A549 (cell line): ENCODE measurements around the gene RTN4. TPM values are rescaled to one million over a fixed set of nuclear protein-coding genes. Genes with fewer than 3 reads are reported as not detected.
"Not testable (repeated sequence)": the region's sequence is repeated elsewhere in the genome, so short reads cannot be mapped to it uniquely, and the experiment has no call there.

ENCODE experiments used
- ATAC-seq, 2 experiments: fragments of 200-7000 bp in 1 of 2; fragments of >200 bp in 1 of 2; cut with Nextera tagmentation in 1 of 2; cut with Tn5 transposase in 1 of 2; 3 replicates each; pipeline versions ENCODE4 v1.8.0 to v1.9.1; 2018 to 2020; ENCODE audit warnings: mild to moderate bottlenecking in 1 of 2, moderate library complexity in 1 of 2
- CTCF ChIA-PET: fragments of 300-600 bp; sonication (Branson Sonifier 250); formaldehyde crosslinking; extraction: SDS; loops from one replicate; lab custom pipeline; 2021; ENCODE audit warnings: antibody characterized with exemption, inconsistent platforms; lab: Yijun Ruan, JAX
- POLR2A ChIA-PET: fragments of 350-600 bp; formaldehyde crosslinking; extraction: SDS; loops from one replicate; lab custom pipeline; 2021; ENCODE audit warnings: antibody characterized with exemption, inconsistent platforms; lab: Yijun Ruan, JAX
- DNase-seq, 2 experiments: peaks; one replicate each; pipeline versions ENCODE4 v3.0.0 to v3.0.0-alpha.2; 2011 to 2016; ENCODE audit warnings: low read depth in 1 of 2, low spot score in 1 of 2
- FAIRE-seq: peaks from 2 replicates; lab custom pipeline; 2011; peaks lifted over from hg19 to GRCh38; lab: Jason Lieb, UNC
- H3K27ac ChIP-seq, 2 experiments: fragments of >200 bp; sonication (Bioruptor Twin); formaldehyde crosslinking; 3 replicates each; pipeline ENCODE4 v1.5.1; 2016 to 2017
- H3K4me1 ChIP-seq: fragments of >200 bp; sonication (Bioruptor Twin); formaldehyde crosslinking; 3 replicates; pipeline ENCODE4 v1.6.1; 2016
- H3K4me2 ChIP-seq: fragments of >200 bp; sonication (Bioruptor Twin); formaldehyde crosslinking; 3 replicates; pipeline ENCODE4 v1.6.1; 2016
- H3K4me3 ChIP-seq: fragments of >200 bp; sonication (Bioruptor Twin); formaldehyde crosslinking; 3 replicates; pipeline ENCODE4 v1.5.1; 2016
- H3K9me3 ChIP-seq: fragments of >200 bp; sonication (Bioruptor Twin); formaldehyde crosslinking; 3 replicates; pipeline ENCODE4 v1.6.1; 2016
- BHLHE40 ChIP-seq: IDR thresholded peaks from 2 replicates; pipeline ENCODE4 v1.6.1; 2012; ENCODE audit warnings: low read depth, low read length, inconsistent platforms
- CHD4 ChIP-seq: fragments of 200-600 bp; sonication (generic); IDR thresholded peaks from 2 replicates; pipeline ENCODE4 v1.6.1; 2016; ENCODE audit warnings: antibody characterized with exemption, mild to moderate bottlenecking, borderline replicate concordance
- EHMT2 ChIP-seq: fragments of 200-600 bp; sonication (generic); IDR thresholded peaks from 2 replicates; pipeline ENCODE4 v1.6.1; 2016; ENCODE audit warnings: antibody characterized with exemption, low read depth, mild to moderate bottlenecking, moderate library complexity
- FOSB ChIP-seq: fragments of 250-450 bp; sonication (Bioruptor Pico); IDR thresholded peaks from 2 replicates; pipeline ENCODE4 v1.5.0; 2020; ENCODE audit warnings: mild to moderate bottlenecking, moderate library complexity
- FOXS1 ChIP-seq: fragments of 250-450 bp; sonication (Bioruptor Pico); IDR thresholded peaks from 2 replicates; pipeline ENCODE4 v1.5.0; 2020; ENCODE audit warnings: mild to moderate bottlenecking, moderate library complexity
- GATA3 ChIP-seq: IDR thresholded peaks from 2 replicates; pipeline ENCODE4 v1.6.1; 2012; ENCODE audit warnings: borderline replicate concordance
- HDAC2 ChIP-seq: fragments of 200-600 bp; sonication (generic); IDR thresholded peaks from 2 replicates; pipeline ENCODE4 v1.6.1; 2016
- HOXA7 ChIP-seq: fragments of 250-450 bp; sonication (Bioruptor Pico); IDR thresholded peaks from 2 replicates; pipeline ENCODE4 v1.5.0; 2020; ENCODE audit warnings: mild to moderate bottlenecking, moderate library complexity
- JUN ChIP-seq, 2 experiments: fragments of >200 bp; sonication (Bioruptor Twin); formaldehyde crosslinking; IDR thresholded peaks; 2 replicates in 1 of 2; 3 replicates in 1 of 2; pipeline ENCODE4 v1.6.1; 2016 to 2017
- KDM1A ChIP-seq: fragments of 200-600 bp; sonication (generic); IDR thresholded peaks from 2 replicates; pipeline ENCODE4 v1.6.1; 2016; ENCODE audit warnings: low read depth, mild to moderate bottlenecking
- MAFK ChIP-seq: fragments of 450-650 bp; IDR thresholded peaks from 2 replicates; pipeline ENCODE4 v1.6.1; 2014; ENCODE audit not compliant: partially characterized antibody
- MAZ ChIP-seq: fragments of 150-350 bp; IDR thresholded peaks from 2 replicates; pipeline ENCODE4 v1.6.1; 2014; ENCODE audit warnings: antibody characterized with exemption, low read depth, low read length, borderline replicate concordance
- NFE2L2 ChIP-seq: fragments of 150-350 bp; conservative IDR thresholded peaks from 2 replicates; pipeline ENCODE4 v1.6.1; 2014; ENCODE audit warnings: low read length
- PHF8 ChIP-seq: fragments of 200-600 bp; sonication (generic); IDR thresholded peaks from 2 replicates; pipeline ENCODE4 v1.6.1; 2016; ENCODE audit warnings: low read depth, mild to moderate bottlenecking, antibody characterized with exemption, moderate library complexity, borderline replicate concordance
- POLR2AphosphoS2 ChIP-seq: conservative IDR thresholded peaks from 2 replicates; pipeline ENCODE4 v1.6.1; 2012; ENCODE audit warnings: low read length, improper control_type of control experiment, inconsistent platforms
- RAD21 ChIP-seq, 2 experiments: fragments of >200 bp in 1 of 2; sonication (Bioruptor Twin) in 1 of 2; formaldehyde crosslinking in 1 of 2; IDR thresholded peaks in 1 of 2; conservative IDR thresholded peaks in 1 of 2; 2 replicates in 1 of 2; 3 replicates in 1 of 2; pipeline ENCODE4 v1.6.1; 2012 to 2018; ENCODE audit warnings: inconsistent platforms in 1 of 2
- RARB ChIP-seq: fragments of 250-450 bp; sonication (Bioruptor Pico); IDR thresholded peaks from 2 replicates; pipeline ENCODE4 v1.8.0; 2021; ENCODE audit warnings: mild to moderate bottlenecking, moderate library complexity
- RCOR1 ChIP-seq: fragments of 150-350 bp; IDR thresholded peaks from 2 replicates; pipeline ENCODE4 v1.6.1; 2014; ENCODE audit warnings: antibody characterized with exemption, low read length, low read depth
- ZC3H11A ChIP-seq: fragments of 450-650 bp; IDR thresholded peaks from 2 replicates; pipeline ENCODE4 v1.6.1; 2014; ENCODE audit warnings: antibody characterized with exemption, mild to moderate bottlenecking
- ZSCAN20 ChIP-seq: fragments of 250-450 bp; sonication (Bioruptor Pico); IDR thresholded peaks from 2 replicates; pipeline ENCODE4 v1.8.0; 2022; ENCODE audit warnings: mild to moderate bottlenecking, moderate library complexity
- WGBS: methylation state at CpG from one replicate; pipeline ENCODE4 v1.1.6; 2017; ENCODE audit errors: missing lambda C conversion rate; 5-methylcytosine and 5-hydroxymethylcytosine counted together
- polyA plus RNA-seq, 4 experiments: library from polyadenylated mRNA; depleted of rRNA in 3 of 4; stranded (reverse); fragments of >200 nt; fragmentation: RNase III in 1 of 4; extraction: RNeasy Plus Mini Kit Qiagen cat#74134 plus additional on column Dnase treatment in 1 of 4; gene quantifications; 2 replicates in 3 of 4; 3 replicates in 1 of 4; pipeline ENCODE4 v1.2.3, GENCODE V29; 2011 to 2017
- TF ChIP-seq, protein P1 (sequence below): IDR thresholded peaks from 2 replicates; pipeline ENCODE4 v1.6.1; 2012
- TF ChIP-seq, protein P2 (sequence below): fragments of 250-450 bp; sonication (Bioruptor Pico); IDR thresholded peaks from 2 replicates; pipeline ENCODE4 v1.5.0; 2020; ENCODE audit warnings: low read depth, mild to moderate bottlenecking, moderate library complexity
- TF ChIP-seq, protein P3 (sequence below): fragments of >200 bp; sonication (Bioruptor Twin); formaldehyde crosslinking; IDR thresholded peaks from 2 replicates; pipeline ENCODE4 v1.6.1; 2016
- TF ChIP-seq, protein P4 (sequence below): fragments of >200 bp; sonication (Bioruptor Twin); formaldehyde crosslinking; IDR thresholded peaks from 3 replicates; pipeline ENCODE4 v1.5.1; 2016

RTN4 gene
- polyA plus RNA-seq, 2 of the 4 experiments (the other 2 are of a cell fraction) = 302 to 403 TPM

DNA sequence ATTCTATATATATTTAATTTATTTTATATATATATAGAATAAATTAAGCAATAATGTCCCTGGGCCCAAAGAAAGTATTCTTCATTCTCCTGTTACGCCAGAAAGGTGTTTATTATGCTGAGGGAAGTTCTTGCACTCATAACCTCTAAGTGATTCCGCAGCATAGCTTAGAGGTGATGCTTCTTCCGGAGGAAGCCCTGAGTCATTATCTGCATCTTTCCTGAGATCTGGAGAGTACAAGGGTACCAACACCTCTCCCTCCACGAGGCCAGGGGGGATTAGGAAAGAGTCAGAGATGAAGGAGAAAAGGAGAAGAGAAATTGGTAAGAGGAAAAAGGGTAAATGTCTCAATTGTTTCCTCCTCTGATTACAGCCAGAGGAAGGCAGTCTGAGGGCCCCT, 43.1 kb upstream of the RTN4 start:
- 37% methylated on average over 4 of the region's 4 CpGs for WGBS
- no peak overlapping the region for H3K4me3 ChIP-seq
- ATAC-seq (peak in 1 of 2 experiments; percentile 48; a peak in 3 of 6 replicates), DNase-seq (no peak), FAIRE-seq (no peak)
- peak overlapping the region; percentile 23 for H3K4me2 ChIP-seq
- POLR2A ChIA-PET = interaction anchor here (1.7 kb wide), 1 partner anchor 43 kb away, joined by 9 read pairs; the partner anchor contains the start of gene RTN4
- peaks cover 32% of the 10 kb centered on the region for H3K4me1 ChIP-seq
- TF ChIP-seq RAD21 (conservative IDR thresholded peaks at IDR 0.05 in 1 of 2, IDR thresholded peaks at IDR 0.05 in 1 of 2) = no peak
- TF ChIP-seq, protein P1, sequence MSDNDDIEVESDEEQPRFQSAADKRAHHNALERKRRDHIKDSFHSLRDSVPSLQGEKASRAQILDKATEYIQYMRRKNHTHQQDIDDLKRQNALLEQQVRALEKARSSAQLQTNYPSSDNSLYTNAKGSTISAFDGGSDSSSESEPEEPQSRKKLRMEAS = no peak
- TF ChIP-seq, protein P2, sequence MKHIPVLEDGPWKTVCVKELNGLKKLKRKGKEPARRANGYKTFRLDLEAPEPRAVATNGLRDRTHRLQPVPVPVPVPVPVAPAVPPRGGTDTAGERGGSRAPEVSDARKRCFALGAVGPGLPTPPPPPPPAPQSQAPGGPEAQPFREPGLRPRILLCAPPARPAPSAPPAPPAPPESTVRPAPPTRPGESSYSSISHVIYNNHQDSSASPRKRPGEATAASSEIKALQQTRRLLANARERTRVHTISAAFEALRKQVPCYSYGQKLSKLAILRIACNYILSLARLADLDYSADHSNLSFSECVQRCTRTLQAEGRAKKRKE (CRISPR knock-in tag) = no peak
- no peak for TF ChIP-seq MAZ
- TF ChIP-seq POLR2AphosphoS2 = no peak
- TF ChIP-seq PHF8 = no peak
- TF ChIP-seq GATA3 = no peak
- TF ChIP-seq FOSB (CRISPR knock-in tag) = no peak
- no peak for TF ChIP-seq FOXS1 (CRISPR knock-in tag)
- TF ChIP-seq ZSCAN20 (CRISPR knock-in tag) = no peak
- no peak for TF ChIP-seq MAFK
- H3K27ac ChIP-seq = peak overlapping the region; percentile 37 to 62; a peak in 4 of 6 replicates
- no peaks in the 10 kb centered on the region for H3K9me3 ChIP-seq
- CTCF ChIA-PET = interaction anchor here (0.8 to 3.1 kb wide), 5 partner anchors 9 to 194 kb away, joined by 3 to 12 read pairs (median 5); partner anchors contain the start of gene RTN4

DNA sequence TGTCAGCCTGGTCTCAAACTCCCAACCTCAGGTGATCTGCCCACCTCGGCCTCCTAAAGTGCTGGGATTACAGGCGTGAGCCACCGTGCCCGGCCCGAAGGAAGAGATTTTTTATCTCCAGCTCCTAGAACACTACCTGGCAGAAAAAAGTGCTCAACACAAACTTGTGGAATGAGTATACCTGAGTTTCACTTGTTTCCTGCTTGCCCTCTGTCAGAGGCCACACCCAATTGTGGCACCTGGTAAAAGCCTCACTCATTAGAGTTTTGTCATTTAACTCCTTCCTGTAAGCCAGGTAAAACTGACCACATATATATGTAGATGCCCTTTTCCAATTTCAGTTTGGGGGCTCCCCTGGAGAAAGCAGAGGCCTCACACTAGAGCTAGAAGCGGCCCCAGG, 42.2 kb upstream of the RTN4 start:
- no peak overlapping the region for H3K4me3 ChIP-seq
- peak overlapping the region in 1 of 2 experiments; percentile 14; a peak in 1 of 6 replicates for H3K27ac ChIP-seq
- ATAC-seq = no peak
- no peak for FAIRE-seq
- no peak for DNase-seq
- no peaks in the 10 kb centered on the region for H3K9me3 ChIP-seq
- no peak overlapping the region for H3K4me2 ChIP-seq
- ChIA-PET CTCF (interaction anchor here (1.0 to 3.1 kb wide), 6 partner anchors 8 to 339 kb away, joined by 3 to 12 read pairs (median 4); partner anchors contain the start of gene RTN4), POLR2A (interaction anchor here (0.6 to 1.7 kb wide), 2 partner anchors 42 to 71 kb away, joined by 3 to 9 read pairs; partner anchors contain the start of gene RTN4)
- 90% methylated on average over 6 of the region's 6 CpGs for WGBS
- H3K4me1 ChIP-seq = peaks cover 29% of the 10 kb centered on the region
- TF ChIP-seq CHD4 (no peak), FOXS1 (CRISPR knock-in tag) (no peak), HOXA7 (CRISPR knock-in tag) (no peak), KDM1A (no peak), EHMT2 (no peak), RCOR1 (no peak), RARB (CRISPR knock-in tag) (no peak), ZC3H11A (no peak), JUN (IDR thresholded peaks at IDR 0.05) (no peak), NFE2L2 (no peak), BHLHE40 (no peak), HDAC2 (no peak)
- TF ChIP-seq, protein P3, sequence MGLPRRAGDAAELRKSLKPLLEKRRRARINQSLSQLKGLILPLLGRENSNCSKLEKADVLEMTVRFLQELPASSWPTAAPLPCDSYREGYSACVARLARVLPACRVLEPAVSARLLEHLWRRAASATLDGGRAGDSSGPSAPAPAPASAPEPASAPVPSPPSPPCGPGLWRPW = no peak
- TF ChIP-seq, protein P4, sequence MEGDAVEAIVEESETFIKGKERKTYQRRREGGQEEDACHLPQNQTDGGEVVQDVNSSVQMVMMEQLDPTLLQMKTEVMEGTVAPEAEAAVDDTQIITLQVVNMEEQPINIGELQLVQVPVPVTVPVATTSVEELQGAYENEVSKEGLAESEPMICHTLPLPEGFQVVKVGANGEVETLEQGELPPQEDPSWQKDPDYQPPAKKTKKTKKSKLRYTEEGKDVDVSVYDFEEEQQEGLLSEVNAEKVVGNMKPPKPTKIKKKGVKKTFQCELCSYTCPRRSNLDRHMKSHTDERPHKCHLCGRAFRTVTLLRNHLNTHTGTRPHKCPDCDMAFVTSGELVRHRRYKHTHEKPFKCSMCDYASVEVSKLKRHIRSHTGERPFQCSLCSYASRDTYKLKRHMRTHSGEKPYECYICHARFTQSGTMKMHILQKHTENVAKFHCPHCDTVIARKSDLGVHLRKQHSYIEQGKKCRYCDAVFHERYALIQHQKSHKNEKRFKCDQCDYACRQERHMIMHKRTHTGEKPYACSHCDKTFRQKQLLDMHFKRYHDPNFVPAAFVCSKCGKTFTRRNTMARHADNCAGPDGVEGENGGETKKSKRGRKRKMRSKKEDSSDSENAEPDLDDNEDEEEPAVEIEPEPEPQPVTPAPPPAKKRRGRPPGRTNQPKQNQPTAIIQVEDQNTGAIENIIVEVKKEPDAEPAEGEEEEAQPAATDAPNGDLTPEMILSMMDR = no peak
- TF ChIP-seq, all 56 proteins: peak for 0

DNA sequence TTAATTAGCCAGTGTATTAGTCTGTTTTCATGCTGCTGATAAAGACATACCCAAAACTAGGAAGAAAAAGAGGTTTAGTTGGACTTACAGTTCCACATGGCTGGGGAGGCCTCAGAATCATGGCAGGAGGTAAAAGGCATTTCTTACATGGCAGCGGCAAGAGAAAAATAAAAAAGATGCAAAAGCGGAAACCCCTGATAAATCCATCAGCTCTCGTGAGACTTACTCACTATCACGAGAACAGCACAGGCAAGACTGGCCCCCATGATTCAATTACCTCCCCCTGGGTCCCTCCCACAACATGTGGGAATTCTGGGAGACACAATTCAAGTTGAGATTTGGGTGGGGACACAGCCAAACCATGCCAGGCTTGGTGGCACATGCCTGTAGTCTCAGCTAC, 41.4 kb upstream of the RTN4 start:
- H3K4me2 ChIP-seq, H3K4me3 ChIP-seq, H3K9me3 ChIP-seq, DNase-seq, POLR2A ChIA-PET, ATAC-seq, FAIRE-seq, H3K27ac ChIP-seq: not testable (repeated sequence)
- CTCF ChIA-PET = interaction anchor here (0.9 to 3.1 kb wide), 6 partner anchors 17 to 205 kb away, joined by 3 to 12 read pairs (median 4); no protein-coding TSS in a partner anchor
- peaks cover 26% of the 10 kb centered on the region for H3K4me1 ChIP-seq
- WGBS = 91% methylated on average over 4 of the region's 4 CpGs
